ENCODE measurements around the gene MAP1S. TPM values are rescaled to one million over a fixed set of nuclear protein-coding genes. Genes with fewer than 3 reads are reported as not detected.

MAP1S gene
- total and polyA plus RNA-seq, 2 of the 13 experiments (the other 11 are each of a cell fraction or from before 2014, with no cell fraction given) = 3.8 to 7.3 TPM

GRCh38 chr19:17766543-17767131 is 47.4 kb downstream of the MAP1S start (continued):
- no peak for TF ChIP-seq ZNF646 (CRISPR knock-in tag; IDR thresholded peaks at IDR 0.05)
- TF ChIP-seq XRCC5 (optimal IDR thresholded peaks at IDR 0.05; ENCODE audit: low read length) = peak; percentile 13
- no peak for TF ChIP-seq ZNF274 (CRISPR knock-in tag; IDR thresholded peaks at IDR 0.05)
- no peak for TF ChIP-seq HINFP (CRISPR knock-in tag; IDR thresholded peaks at IDR 0.05; ENCODE audit: low read depth)
- peak; percentile 75 for TF ChIP-seq ZNF275 (CRISPR knock-in tag; IDR thresholded peaks at IDR 0.05; ENCODE audit: borderline replicate concordance)
- TF ChIP-seq ZMAT3 (CRISPR knock-in tag; conservative IDR thresholded peaks at IDR 0.05) = 0 out of 2 replicates have a peak, but pooled peaks have one; percentile 28
- TF ChIP-seq SP2 (CRISPR knock-in tag; IDR thresholded peaks at IDR 0.05) = no peak
- TF ChIP-seq SYNCRIP (IDR thresholded peaks at IDR 0.05; ENCODE audit: insufficient read depth, low read depth, low read length) = no peak
- no peak for TF ChIP-seq GTF3A (CRISPR knock-in tag; conservative IDR thresholded peaks at IDR 0.05)
- TF ChIP-seq ZNF383 (CRISPR knock-in tag; IDR thresholded peaks at IDR 0.05; ENCODE audit: borderline replicate concordance) = no peak
- TF ChIP-seq BRF2 (CRISPR knock-in tag; IDR thresholded peaks at IDR 0.05) = 0 out of 2 replicates have a peak, but pooled peaks have one; percentile 16
- TF ChIP-seq ZNF788 (CRISPR knock-in tag; IDR thresholded peaks at IDR 0.05; ENCODE audit: borderline replicate concordance) = peak; percentile 81; the same call in 1 of the 2 replicates
- peak; percentile 56; the same call in 1 of the 2 replicates for TF ChIP-seq MYPOP (CRISPR knock-in tag; IDR thresholded peaks at IDR 0.05)
- peak; percentile 22; the same call in 1 of the 2 replicates for TF ChIP-seq ZFY (CRISPR knock-in tag; IDR thresholded peaks at IDR 0.05)
- TF ChIP-seq ZSCAN22 (CRISPR knock-in tag; IDR thresholded peaks at IDR 0.05) = no peak
- TF ChIP-seq CBX1 (IDR thresholded peaks at IDR 0.05; ENCODE audit: low read depth) = no peak
- TF ChIP-seq ZNF740 (CRISPR knock-in tag; IDR thresholded peaks at IDR 0.05) = no peak; the same call in 1 of the 2 replicates
- no peak for TF ChIP-seq ZNF605 (CRISPR knock-in tag; IDR thresholded peaks at IDR 0.05)
